ENCODE results near the gene TIAM1.

Gene TIAM1

GRCh38 chr21:31087639-31088473 is 256.2 kb downstream of the TIAM1 start:
- no peak for DNase-seq (ENCODE audit: low read depth in 2 of 2)

- DNase-seq (ENCODE audit: low read depth in 2 of 2), result no peak
These were observed 259.4 kb downstream of the TIAM1 start for GRCh38 chr21:31084689-31085088.

DNA sequence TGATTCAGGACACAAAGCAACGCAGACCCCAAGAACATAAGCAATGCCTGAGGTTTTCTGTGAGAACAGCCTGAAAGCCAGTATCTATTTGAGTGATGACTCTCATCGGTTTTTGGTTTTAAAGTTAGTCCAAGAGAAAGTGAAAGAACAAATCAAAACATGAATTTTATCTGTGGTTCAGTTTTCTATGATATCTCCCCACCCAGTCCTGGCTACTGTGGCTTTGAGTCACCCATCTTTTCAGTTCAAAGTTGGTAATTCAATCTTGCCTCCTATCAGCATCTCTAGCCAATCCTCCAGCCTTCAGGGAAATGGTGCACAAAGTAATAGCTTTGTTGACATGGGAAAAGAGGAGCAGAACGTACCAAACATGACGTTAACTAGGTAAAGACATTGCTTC is 265.3 kb downstream of the TIAM1 start:
- DNase-seq (ENCODE audit: low read depth in 2 of 2), result no peak

DNA sequence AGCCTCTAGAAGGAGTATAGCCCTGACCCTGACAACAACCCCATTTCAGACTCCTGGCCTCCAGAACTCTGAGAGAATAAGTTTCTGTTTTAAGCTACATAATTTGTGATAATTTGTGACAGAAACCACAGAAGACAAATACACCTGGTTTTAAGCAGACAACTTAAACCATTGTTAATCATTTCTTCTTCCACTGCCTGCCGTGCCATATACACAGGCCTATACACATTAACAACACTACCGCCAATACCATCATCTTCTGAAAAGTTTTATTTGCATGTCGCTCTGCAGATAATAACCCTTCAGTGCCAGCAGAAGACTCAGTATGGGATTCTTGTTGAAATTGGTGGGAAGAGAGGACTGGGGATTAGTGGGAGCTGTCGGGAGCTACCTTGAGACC is 265.8 kb downstream of the TIAM1 start:
- DNase-seq (ENCODE audit: low read depth in 2 of 2), result no peak

DNA sequence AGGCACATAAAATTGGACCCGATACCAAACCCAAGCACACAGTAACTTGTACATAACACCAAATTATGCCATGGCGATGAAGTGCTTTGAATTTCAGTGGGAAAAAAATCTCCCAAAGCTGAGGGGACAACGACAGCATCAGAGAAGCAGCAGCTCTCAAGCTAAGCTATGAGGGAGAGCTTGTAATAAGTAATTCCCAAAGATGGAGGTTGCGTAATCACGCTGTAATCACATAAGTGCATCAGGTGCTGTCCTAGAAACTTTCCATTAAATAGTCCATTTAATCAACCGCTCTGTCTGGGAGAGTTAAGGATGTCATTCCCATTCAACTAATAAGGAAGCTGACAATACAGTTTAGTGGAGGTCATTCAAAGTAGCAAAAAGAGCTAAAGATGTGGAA is 268.2 kb downstream of the TIAM1 start:
- no peak for DNase-seq (ENCODE audit: low read depth in 2 of 2)

- no peak for DNase-seq (ENCODE audit: low read depth in 2 of 2)
These were observed 271.5 kb downstream of the TIAM1 start for GRCh38 chr21:31072533-31072932.
